GM12865 (cell line): ENCODE measurements around the gene MEN1.

ENCODE experiments used
- DNase-seq: peaks from one replicate; pipeline ENCODE4 v3.0.0; 2010; ENCODE audit warnings: low read depth
- H3K4me3 ChIP-seq: 2 replicates; pipeline ENCODE4 v1.5.1; 2011; ENCODE audit warnings: mild to moderate bottlenecking, low read depth, low read length, control low read depth
- TF ChIP-seq, protein P1 (sequence below): IDR thresholded peaks from 2 replicates; pipeline ENCODE4 v1.5.1; 2011; ENCODE audit warnings: low read length, control low read depth, low read depth, inconsistent platforms; ENCODE audit not compliant: insufficient read depth; ENCODE audit errors: missing control alignments

Gene MEN1

DNA sequence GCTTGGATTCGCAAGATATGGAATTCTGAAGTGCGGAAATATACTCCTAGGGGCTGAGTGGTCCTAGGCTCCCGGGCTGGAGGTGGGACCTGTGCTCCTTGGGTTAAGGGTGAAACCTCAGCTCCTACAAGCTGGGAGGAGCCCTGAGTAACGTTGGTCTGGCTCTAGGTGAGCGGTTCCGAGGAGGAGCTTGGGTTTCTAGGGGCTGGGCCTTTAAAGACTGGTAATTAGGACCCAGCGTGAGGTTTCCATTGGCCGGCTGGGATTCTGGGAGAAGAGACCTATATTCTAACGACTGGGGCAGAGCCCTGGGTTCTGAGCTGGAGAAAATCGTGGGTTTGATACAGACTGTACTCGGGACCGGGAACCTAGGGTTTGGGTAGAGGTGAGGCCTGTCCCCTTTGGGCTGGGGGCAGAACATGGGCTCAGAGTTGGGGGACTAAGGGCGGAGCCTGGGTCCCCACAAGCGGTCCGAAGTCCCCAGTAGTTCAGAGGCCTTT, 6.5 kb downstream of the MEN1 start:
- DNase-seq: no peak
- TF ChIP-seq, protein P1, sequence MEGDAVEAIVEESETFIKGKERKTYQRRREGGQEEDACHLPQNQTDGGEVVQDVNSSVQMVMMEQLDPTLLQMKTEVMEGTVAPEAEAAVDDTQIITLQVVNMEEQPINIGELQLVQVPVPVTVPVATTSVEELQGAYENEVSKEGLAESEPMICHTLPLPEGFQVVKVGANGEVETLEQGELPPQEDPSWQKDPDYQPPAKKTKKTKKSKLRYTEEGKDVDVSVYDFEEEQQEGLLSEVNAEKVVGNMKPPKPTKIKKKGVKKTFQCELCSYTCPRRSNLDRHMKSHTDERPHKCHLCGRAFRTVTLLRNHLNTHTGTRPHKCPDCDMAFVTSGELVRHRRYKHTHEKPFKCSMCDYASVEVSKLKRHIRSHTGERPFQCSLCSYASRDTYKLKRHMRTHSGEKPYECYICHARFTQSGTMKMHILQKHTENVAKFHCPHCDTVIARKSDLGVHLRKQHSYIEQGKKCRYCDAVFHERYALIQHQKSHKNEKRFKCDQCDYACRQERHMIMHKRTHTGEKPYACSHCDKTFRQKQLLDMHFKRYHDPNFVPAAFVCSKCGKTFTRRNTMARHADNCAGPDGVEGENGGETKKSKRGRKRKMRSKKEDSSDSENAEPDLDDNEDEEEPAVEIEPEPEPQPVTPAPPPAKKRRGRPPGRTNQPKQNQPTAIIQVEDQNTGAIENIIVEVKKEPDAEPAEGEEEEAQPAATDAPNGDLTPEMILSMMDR: no peak
- peak overlapping the region; percentile 90 for H3K4me3 ChIP-seq

DNA sequence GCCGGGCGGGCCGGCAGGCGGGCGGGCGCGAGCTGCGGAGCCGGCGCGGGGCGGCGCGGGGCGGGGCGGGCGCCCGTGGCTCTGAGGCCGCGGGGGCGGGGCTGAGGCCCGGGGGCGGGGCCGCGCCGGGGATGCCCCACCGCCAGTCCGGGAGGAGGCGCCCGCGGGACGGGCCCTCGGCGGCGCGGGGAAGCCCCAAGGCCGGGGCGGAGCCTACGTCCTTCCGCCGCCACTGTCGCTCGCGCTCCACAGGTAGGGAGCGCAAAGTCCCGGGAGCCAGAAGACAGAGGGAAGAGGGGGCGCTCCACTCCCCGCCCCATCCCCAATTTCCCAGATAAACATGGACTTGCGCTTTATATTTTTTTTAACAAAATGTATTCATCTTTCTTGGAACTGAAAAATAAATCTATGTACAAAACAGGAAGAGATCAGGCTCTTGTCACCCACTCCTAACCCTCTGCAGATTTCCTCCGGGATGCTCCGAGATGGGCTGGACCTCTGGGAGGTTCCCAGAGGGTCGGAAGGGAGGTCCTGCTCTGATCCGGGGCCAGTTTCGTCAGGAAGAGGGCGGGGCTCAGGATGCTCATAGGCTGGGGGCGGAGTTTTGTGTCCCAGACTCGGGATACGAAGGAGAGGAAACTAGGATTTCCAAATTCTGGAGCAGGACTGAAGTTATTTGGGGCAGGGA, 7.0 kb downstream of the MEN1 start, which contains the start of gene MAP4K2:
MAP4K2 (minus strand) TSS at position 57 of the 688 bp plus-strand sequence. CDS start 65 bp downstream, outside the sequence.
- peak within 1 kb of the TSS; percentile 90 for H3K4me3 ChIP-seq
- TF ChIP-seq, protein P1: no peak
- peak; percentile 89 for DNase-seq

DNA sequence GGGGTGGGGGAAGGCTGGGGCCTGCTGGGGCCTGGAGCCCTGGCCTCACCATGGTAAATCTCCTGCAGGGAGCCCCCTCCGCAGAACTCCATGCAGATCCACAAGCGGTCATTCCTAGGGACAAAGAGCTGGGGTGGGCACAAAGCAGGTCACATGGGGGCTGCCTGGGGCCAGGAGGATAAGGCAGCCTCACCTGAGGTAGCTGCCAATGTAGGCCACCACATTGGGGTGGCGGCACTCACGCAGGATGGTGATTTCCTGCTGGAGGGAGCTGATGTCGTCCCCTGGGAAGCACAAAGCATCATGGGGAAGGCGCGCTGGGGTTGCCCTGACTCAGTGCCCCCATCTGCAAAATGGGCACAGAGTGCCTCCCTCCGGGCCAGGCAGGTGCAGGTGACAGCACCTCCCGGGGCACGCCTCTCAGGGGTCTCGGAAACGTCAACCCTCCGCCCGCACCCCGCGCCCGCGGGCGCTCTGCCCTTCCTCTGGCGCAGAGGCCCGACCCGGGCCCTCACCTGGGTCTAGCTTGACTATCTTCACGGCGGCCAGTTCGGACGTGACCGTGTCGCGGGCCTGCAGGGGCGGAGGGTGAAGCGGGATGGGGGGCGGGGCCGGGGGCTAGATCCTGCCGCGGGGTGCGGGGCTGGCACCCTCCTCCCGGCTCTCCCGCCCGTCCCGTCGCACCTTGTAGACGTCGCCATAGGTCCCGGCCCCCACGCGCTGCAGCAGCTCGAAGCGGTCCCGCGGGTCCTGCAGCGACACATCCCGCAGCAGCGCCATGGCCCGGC, 7.8 kb downstream of the MEN1 start:
- peak overlapping the region; percentile 89 for H3K4me3 ChIP-seq
- peak; percentile 65 for DNase-seq
- TF ChIP-seq, protein P1: no peak

DNA sequence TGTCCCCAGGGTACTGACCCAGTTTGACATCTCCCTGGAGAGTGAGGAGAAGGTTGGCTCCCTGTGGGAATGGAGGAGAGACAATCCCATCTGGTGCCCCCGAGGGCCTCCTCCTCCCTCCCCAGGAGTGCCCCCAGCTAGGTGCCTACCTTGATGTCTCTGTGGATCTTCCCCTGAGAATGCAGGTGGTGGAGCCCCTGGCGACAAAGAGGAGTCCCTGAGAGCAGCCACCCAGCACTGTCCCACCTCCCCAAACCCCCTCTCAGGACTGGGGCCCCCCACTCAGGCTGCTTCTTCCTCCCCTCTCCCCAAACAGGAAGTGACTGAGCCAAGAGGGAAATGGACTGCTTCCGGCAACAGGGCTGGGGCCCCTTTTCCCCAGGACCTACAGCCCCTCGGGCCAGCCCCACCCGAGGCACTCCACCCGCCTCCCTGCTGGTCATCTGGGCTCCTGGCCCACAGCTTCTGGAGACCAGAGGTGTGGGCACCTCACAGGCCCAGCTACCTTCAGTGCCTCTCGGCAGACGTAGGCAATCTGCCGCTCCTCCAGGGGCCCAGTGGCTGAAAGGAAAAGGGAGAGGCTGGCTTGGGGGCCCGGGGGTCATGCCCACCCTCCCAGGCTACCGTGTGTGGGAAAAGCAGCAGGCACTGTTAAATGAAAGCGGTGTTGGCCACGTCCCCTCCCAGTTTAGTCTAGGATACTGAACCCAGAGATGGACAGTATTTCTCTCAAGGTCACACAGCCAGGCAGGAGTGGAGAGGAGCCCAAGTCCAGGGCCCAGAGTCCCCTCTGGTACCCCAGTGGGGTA, 8.6 kb downstream of the MEN1 start:
- no peak for DNase-seq
- peak overlapping the region; percentile 89 for H3K4me3 ChIP-seq
- TF ChIP-seq, protein P1: no peak

DNA sequence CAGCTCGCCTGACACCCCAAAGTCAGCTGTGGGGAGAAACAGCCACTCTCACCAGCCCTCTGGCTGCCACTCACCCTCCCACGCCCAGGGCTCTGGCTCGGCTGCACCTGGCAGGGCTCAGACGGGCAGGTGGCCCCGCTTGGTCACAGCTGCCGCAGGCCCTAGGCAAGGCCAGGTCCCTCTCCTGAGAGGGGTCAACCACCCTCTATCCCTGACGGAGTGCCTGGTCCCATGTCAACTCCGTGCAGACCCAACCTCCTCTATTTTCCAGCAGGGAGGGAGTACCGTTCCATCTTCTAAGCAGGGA, 9.2 kb downstream of the MEN1 start:
- peak overlapping the region; percentile 89 for H3K4me3 ChIP-seq
- TF ChIP-seq, protein P1: no peak
- DNase-seq: no peak

DNA sequence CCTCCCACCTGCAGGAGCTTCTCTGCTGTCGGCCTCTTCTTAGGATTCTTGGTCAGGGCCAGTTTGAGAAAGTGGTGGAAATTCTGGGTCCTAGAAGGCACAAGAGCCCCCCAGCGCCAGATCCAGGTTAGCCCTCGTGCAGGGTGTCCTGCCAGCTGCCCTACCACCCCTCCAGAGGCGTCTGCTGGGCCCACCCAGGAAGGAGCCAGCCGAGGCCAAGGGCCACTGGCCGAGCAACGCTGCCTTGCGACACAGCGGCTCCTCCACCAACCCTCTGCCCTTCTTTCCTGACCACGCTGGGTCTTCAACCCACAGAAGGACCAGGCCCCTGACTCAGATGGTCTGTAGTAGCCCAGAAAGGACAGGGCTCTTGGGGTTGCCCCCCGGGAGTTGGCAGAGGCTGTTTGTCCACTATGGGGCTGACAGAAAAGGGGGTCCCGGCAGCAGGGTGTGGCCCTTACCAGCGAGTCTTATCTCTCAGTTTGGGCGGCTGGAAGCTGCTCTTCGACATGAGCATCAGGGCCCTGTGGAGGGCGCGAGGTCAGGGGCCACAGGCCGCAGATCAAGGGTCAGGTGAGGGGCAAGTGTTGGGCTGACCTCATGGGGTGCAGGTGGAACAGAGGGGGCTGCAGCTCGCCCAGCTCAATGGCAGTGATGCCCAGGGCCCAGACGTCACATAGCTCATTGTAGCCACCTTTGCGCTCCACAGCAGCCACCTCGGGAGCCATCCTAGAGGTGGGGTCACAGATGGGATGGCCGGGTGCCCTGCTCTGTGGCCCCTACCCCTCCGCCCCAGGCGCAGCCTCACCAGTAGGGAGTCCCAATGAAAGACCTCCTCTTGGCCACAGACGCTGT, 9.8 kb downstream of the MEN1 start:
- peak overlapping the region; percentile 89; the same call in 1 of the 2 replicates for H3K4me3 ChIP-seq
- TF ChIP-seq, protein P1: no peak
- DNase-seq: no peak
